GM13976 (cell line): Measurements from ENCODE around the gene UBE2D3.
"Not testable (repeated sequence)": the region's sequence is repeated elsewhere in the genome, so short reads cannot be mapped to it uniquely, and the experiment has no call there.

Source experiments
- DNase-seq: peaks from one replicate; pipeline ENCODE4 v3.0.0; 2012; ENCODE audit warnings: low spot score
- CTCF ChIP-seq: IDR thresholded peaks from 2 replicates; pipeline ENCODE4 v1.5.1; 2012; ENCODE audit warnings: borderline replicate concordance, mild to moderate bottlenecking; ENCODE audit not compliant: insufficient read depth; ENCODE audit errors: extremely low read depth, missing control alignments, control extremely low read depth
- in situ Hi-C: fragments of 300-500 bp; cut with MboI; formaldehyde crosslinking; loops from one replicate; pipeline ENCODE4 v1.12.0; 2022; ENCODE audit warnings: low sequenced_read_pairs, mixed read lengths, inconsistent platforms; ENCODE audit not compliant: unreplicated experiment

UBE2D3 gene

GRCh38 chr4:102826890-102827673 lies at the start of gene UBE2D3:
Gene UBE2D3, minus strand, starts transcription at chr4:102827551. Its CDS starts 1,043 bp downstream, at chr4:102826508.
- no peak for TF ChIP-seq CTCF
- DNase-seq: peak; percentile 75
- in situ Hi-C loops: no loop called here

DNA sequence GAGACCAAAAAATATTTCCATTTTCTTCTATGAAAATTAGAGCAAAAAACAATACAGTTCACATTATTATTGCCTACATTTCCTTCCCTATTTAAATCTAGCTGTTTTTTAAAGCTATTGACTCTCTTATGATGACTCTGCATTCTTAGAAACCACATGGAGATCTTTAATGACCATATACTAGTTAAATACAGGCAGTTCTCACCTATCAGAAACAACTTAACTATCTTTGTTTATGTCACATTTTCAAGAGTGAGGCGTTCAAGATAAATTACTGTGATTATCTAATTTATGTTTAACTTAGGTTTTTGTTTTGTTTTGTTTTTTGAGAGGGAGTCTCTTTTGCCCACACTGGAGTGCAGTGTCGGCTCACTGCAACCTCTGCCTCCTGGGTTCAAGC lies 44.4 kb upstream of the UBE2D3 start:
- in situ Hi-C loops: no loop called here
- TF ChIP-seq CTCF: no peak
- DNase-seq: no peak

DNA sequence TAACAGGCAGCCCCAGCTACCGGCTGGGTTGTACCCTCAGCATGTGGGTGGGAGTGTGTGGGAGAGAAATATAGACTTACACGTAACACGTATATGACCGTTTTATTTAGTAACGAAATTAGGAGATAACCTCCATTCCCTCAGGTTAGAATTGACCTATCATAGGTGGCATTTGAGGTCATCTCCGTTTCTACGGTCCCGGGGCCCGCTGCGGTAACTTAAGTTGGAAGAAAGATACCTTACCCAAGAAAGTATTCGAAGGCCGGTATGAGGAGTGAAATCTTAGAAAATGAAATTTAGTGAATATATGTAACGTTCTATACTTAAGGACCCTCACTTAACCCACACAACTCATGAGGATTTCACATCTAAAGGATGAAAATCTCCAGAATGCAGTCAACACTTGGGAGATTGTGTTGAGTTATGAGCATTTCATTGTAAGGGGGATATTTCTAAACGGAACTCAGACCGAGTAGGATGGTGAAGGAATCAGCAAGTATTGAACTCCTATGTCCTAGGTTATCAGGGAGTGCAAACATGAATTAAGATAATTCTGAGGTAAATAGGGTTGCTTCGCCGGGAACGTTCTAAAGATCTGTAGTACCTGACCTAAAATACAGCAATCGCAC lies 42.3 kb upstream of the UBE2D3 start:
- no peak for TF ChIP-seq CTCF
- DNase-seq: no peak
- in situ Hi-C loops: no loop called here

DNA sequence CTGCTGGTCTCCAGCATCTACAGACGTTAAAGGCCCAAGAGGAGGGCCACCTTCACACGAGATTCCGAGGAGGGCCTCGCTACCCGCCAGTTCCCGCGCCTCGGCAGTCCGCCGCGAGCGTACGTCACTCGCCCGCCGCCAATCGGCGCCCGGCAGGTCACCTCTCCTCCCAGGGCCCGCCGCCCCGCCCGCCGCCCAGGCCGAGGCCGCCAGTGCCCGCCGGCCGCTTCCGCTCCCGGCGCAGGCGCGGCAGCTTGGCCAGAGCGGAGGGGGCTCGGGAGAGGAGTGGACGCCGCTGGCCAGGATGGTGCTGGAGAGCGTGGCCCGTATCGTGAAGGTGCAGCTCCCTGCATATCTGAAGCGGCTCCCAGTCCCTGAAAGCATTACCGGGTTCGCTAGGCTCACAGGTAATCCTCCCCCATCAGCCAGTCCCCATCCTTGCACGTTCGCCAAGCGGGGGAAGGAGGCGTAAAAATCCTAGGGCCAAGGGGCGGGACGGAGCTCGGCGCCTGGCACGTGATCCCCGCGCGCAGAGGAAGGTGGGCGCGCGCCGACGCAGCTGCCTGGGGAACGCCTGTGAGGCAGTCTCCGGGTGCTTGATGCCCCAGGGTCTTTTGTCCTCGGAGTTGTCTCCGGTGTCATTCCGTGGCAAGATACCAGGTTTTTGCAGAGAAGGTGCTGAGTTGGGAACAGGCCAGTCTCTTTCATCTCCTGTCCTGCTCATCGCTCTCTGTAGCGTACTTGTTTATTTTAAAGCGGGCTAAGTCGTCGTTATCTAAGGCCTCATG lies 41.6 kb upstream of the UBE2D3 start, which contains the start of gene CISD2:
Gene CISD2, plus strand, starts transcription at position 212 of the 788 bp plus-strand sequence. Its CDS starts 93 bp downstream, at position 305.
- no peak for TF ChIP-seq CTCF
- peak; percentile 91 for DNase-seq
- in situ Hi-C loops: no loop called here

DNA sequence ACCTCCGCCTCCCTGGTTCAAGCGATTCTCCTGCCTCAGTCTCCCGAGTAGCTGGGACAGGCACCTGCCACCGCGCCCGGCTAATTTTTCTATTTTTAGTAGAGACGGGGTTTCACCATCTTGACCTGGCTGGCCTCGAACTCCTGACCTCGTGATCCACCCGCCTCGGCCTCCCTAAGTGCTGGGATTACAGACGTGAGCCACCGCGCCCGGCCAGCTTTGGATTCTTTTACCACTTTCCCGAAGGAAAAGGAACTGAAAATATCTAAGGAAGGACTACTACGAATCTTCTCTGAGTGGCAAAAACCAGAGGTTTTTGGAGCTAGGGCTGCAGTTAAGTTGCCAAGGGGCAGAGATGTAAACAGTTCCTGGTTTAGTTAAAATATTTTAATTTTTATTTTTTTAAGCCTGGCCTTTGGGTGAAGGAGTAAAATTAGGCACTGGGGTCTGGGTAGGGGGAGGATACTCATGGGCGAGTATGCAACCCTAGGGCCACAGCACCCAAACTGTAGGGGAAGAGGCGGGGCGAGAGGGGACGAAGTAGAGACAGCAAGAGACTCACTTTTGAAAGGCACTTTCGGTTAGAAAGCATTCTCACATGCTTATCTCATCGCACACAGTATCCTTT lies 40.9 kb upstream of the UBE2D3 start:
- no peak for DNase-seq
- in situ Hi-C loops: no loop called here
- no peak for TF ChIP-seq CTCF

- no peak for DNase-seq
- in situ Hi-C loops: no loop called here
Observed at GRCh38 chr4:102867278-102868152, 40.2 kb upstream of the UBE2D3 start.

GRCh38 chr4:102865327-102865726 lies 38.0 kb upstream of the UBE2D3 start:
- in situ Hi-C loops, DNase-seq: not testable (repeated sequence)

More at GRCh38 chr4:102867278-102868152, 40.2 kb upstream of the UBE2D3 start:
- TF ChIP-seq CTCF: no peak
